Stomach (tissue), 4 donors: ENCODE measurements around the gene CNR2.

Source experiments
- CTCF ChIP-seq, 7 experiments: fragments of 450-650 bp in 4 of 7; fragments of 200-600 bp in 3 of 7; sonication (generic) in 3 of 7; IDR thresholded peaks; one replicate each; pipeline ENCODE4 v1.5.1; 2016 to 2019; ENCODE audit warnings: antibody characterized with exemption in 7 of 7, control low read depth in 2 of 7, mild to moderate bottlenecking in 1 of 7
- POLR2A ChIP-seq, 4 donors: fragments of 450-650 bp; IDR thresholded peaks; one replicate each; pipeline ENCODE4 v1.6.1; 2016; ENCODE audit warnings: antibody characterized with exemption in 4 of 4, control low read depth in 2 of 4, mild to moderate bottlenecking in 1 of 4, moderate library complexity in 1 of 4
- POLR2AphosphoS5 ChIP-seq, 3 donors: sonication (generic); formaldehyde crosslinking; IDR thresholded peaks; one replicate each; pipeline ENCODE4 v1.6.1; 2016; ENCODE audit warnings: antibody characterized with exemption in 3 of 3

GRCh38 chr1:23911921-23912320 lies 1.2 kb downstream of the CNR2 start:
- no peak for TF ChIP-seq CTCF (IDR thresholded peaks at IDR 0.05)
- no peak for TF ChIP-seq POLR2A (IDR thresholded peaks at IDR 0.05)
- TF ChIP-seq POLR2AphosphoS5 (IDR thresholded peaks at IDR 0.05): no peak
